ENCODE results near the gene GCLM. TPM values are rescaled to one million over a fixed set of nuclear protein-coding genes. Genes with fewer than 3 reads are reported as not detected.

GCLM gene
- total RNA-seq, 1 experiment from 2014 or later = 14.1 TPM

DNA sequence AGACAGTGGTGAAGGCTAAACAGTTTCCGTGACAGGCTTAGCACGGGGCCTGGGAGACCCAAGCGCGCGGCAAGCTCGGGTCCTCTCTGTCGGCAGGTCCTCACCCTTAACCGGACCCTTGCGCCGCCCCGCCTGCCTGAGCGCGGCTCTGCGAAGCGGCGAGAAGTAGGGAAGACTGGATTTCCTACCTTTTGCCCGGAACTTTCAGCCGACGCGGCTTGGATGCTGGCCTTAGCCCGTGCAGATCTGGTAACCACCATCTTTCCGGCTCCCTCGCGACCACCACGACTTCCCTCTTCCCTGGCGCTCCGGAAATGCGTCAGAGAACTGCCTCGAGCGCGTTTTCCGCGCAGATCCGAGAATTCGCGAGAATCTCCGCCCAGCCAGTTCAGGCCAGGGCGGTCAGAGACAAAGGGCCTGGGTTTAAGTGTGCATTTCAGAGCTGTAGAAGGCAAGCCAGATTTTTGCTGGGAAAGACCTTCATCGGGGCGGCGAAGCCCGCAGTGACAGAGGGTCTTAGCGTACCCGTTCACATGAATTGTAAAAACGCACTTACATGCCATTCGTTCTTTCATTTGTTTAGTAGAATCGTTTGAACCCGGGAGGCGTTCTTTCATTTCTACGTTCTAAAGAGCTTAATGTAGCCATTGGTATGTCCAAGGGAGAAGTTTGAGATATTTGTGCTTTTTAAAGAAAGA is 30.2 kb downstream of the GCLM start, which contains the start of gene DNTTIP2 (continued):
- TF ChIP-seq, protein P1, sequence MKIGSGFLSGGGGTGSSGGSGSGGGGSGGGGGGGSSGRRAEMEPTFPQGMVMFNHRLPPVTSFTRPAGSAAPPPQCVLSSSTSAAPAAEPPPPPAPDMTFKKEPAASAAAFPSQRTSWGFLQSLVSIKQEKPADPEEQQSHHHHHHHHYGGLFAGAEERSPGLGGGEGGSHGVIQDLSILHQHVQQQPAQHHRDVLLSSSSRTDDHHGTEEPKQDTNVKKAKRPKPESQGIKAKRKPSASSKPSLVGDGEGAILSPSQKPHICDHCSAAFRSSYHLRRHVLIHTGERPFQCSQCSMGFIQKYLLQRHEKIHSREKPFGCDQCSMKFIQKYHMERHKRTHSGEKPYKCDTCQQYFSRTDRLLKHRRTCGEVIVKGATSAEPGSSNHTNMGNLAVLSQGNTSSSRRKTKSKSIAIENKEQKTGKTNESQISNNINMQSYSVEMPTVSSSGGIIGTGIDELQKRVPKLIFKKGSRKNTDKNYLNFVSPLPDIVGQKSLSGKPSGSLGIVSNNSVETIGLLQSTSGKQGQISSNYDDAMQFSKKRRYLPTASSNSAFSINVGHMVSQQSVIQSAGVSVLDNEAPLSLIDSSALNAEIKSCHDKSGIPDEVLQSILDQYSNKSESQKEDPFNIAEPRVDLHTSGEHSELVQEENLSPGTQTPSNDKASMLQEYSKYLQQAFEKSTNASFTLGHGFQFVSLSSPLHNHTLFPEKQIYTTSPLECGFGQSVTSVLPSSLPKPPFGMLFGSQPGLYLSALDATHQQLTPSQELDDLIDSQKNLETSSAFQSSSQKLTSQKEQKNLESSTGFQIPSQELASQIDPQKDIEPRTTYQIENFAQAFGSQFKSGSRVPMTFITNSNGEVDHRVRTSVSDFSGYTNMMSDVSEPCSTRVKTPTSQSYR (CRISPR knock-in tag; IDR thresholded peaks at IDR 0.05) = peak; percentile 69
- TF ChIP-seq SOX15 (CRISPR knock-in tag; IDR thresholded peaks at IDR 0.05) (no peak), TP53 (CRISPR knock-in tag; IDR thresholded peaks at IDR 0.05) (no peak), SMAD3 (CRISPR knock-in tag; IDR thresholded peaks at IDR 0.05; ENCODE audit: borderline replicate concordance) (no peak), ZNF121 (CRISPR knock-in tag; IDR thresholded peaks at IDR 0.05) (no peak), ZNF396 (CRISPR knock-in tag; IDR thresholded peaks at IDR 0.05; ENCODE audit: borderline replicate concordance) (no peak), GABPB1 (CRISPR knock-in tag; IDR thresholded peaks at IDR 0.05) (peak; percentile 89), PRDM15 (CRISPR knock-in tag; IDR thresholded peaks at IDR 0.05) (no peak), HMGXB4 (CRISPR knock-in tag; IDR thresholded peaks at IDR 0.05) (peak; percentile 65; the same call in 1 of the 2 replicates), IRF2 (CRISPR knock-in tag; IDR thresholded peaks at IDR 0.05; ENCODE audit: borderline replicate concordance, low read depth) (no peak), PRRX2 (CRISPR knock-in tag; IDR thresholded peaks at IDR 0.05) (no peak), FOXP4 (CRISPR knock-in tag; IDR thresholded peaks at IDR 0.05) (no peak; the same call in 1 of the 2 replicates), ZNF416 (CRISPR knock-in tag; IDR thresholded peaks at IDR 0.05) (no peak), ZBTB21 (CRISPR knock-in tag; IDR thresholded peaks at IDR 0.05; ENCODE audit: borderline replicate concordance) (no peak), ZNF263 (CRISPR knock-in tag; IDR thresholded peaks at IDR 0.05; ENCODE audit: low read depth) (no peak), CTCF (IDR thresholded peaks at IDR 0.05) (no peak), E2F1 (CRISPR knock-in tag; IDR thresholded peaks at IDR 0.05) (0 out of 2 replicates have a peak, but pooled peaks have one; percentile 56)
- TF ChIP-seq, protein P2, sequence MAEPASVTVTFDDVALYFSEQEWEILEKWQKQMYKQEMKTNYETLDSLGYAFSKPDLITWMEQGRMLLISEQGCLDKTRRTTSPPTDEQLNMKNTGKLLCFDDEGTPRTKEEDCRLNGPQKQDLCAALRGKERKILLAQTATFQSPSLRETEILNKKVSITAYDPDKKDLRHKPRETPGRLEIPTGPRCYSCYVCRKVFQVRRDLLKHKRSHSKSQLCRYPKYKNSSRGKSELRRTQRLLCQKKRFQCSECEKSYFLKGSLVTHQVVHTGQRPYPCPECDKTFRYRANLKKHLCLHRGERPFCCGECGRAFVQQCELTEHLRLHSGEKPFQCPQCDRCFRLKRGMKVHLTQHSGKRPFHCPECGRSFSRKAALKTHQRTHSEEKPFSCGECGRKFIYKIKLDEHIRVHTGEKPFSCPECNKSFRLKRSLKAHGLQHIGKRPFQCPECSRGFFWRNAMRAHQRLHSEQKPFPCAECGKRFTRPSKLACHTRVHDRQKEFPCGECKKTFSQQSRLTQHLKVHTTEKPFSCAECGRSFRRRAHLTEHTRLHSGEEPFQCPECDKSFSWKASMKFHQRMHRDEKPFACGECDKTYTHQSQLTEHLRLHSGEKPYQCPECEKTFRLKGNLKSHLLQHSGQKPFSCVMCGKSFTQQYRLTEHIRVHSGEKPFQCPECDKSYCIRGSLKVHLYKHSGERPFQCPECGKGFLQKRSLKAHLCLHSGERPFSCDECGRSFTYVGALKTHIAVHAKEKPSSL (CRISPR knock-in tag; conservative IDR thresholded peaks at IDR 0.05) = no peak
- TF ChIP-seq, protein P3, sequence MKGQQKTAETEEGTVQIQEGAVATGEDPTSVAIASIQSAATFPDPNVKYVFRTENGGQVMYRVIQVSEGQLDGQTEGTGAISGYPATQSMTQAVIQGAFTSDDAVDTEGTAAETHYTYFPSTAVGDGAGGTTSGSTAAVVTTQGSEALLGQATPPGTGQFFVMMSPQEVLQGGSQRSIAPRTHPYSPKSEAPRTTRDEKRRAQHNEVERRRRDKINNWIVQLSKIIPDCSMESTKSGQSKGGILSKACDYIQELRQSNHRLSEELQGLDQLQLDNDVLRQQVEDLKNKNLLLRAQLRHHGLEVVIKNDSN (CRISPR knock-in tag; IDR thresholded peaks at IDR 0.05) = no peak; the same call in 1 of the 2 replicates
